Measurements from ENCODE around the gene MAPT. TPM values are rescaled to one million over a fixed set of nuclear protein-coding genes. Genes with fewer than 3 reads are reported as not detected.

The MAPT gene
- total RNA-seq, 1 donor from 2014 or later = 5.1 TPM

- no peaks in the 10 kb centered on the region for H3K36me3 ChIP-seq
- no peak for TF ChIP-seq CTCF (IDR thresholded peaks at IDR 0.05)
- no peaks in the 10 kb centered on the region for H3K4me1 ChIP-seq
- H3K4me3 ChIP-seq = no peak overlapping the region
- intact Hi-C loops (cut with DNase I) = no loop called here
- no peak overlapping the region for H3K27ac ChIP-seq
- ATAC-seq (no peak), DNase-seq (no peak)
- H3K27me3 ChIP-seq = no peaks in the 10 kb centered on the region
- H3K9me3 ChIP-seq = no peaks in the 10 kb centered on the region
Observed at GRCh38 chr17:45961206-45961605, 66.9 kb downstream of the MAPT start.

- no peaks in the 10 kb centered on the region for H3K36me3 ChIP-seq
- no peak for TF ChIP-seq CTCF (IDR thresholded peaks at IDR 0.05)
Observed at GRCh38 chr17:45962221-45962972, 68.0 kb downstream of the MAPT start.

GRCh38 chr17:45963283-45963682 lies 68.9 kb downstream of the MAPT start:
- intact Hi-C loops (cut with DNase I) = no loop called here
- H3K27ac ChIP-seq = no peak overlapping the region

More at GRCh38 chr17:45962221-45962972, 68.0 kb downstream of the MAPT start:
- Histone ChIP-seq H3K27ac (no peak overlapping the region), H3K9me3 (no peaks in the 10 kb centered on the region), H3K4me1 (no peaks in the 10 kb centered on the region), H3K27me3 (no peaks in the 10 kb centered on the region), H3K4me3 (no peak overlapping the region)
- ATAC-seq (no peak), DNase-seq (no peak)
- intact Hi-C loops (cut with DNase I) = no loop called here

GRCh38 chr17:45963889-45964288 lies 69.5 kb downstream of the MAPT start:
- H3K9me3 ChIP-seq = no peaks in the 10 kb centered on the region
- no peak for DNase-seq
- H3K27ac ChIP-seq = no peak overlapping the region
- H3K36me3 ChIP-seq = no peaks in the 10 kb centered on the region
- TF ChIP-seq CTCF (IDR thresholded peaks at IDR 0.05) = no peak
- no peak overlapping the region for H3K4me3 ChIP-seq
- no peak for ATAC-seq
- no peaks in the 10 kb centered on the region for H3K4me1 ChIP-seq
- no peaks in the 10 kb centered on the region for H3K27me3 ChIP-seq
- intact Hi-C loops (cut with DNase I) = no loop called here

More at GRCh38 chr17:45963283-45963682, 68.9 kb downstream of the MAPT start:
- H3K4me1 ChIP-seq = no peaks in the 10 kb centered on the region
- no peak for DNase-seq
- TF ChIP-seq CTCF (IDR thresholded peaks at IDR 0.05) = no peak
- H3K36me3 ChIP-seq = no peaks in the 10 kb centered on the region
- no peaks in the 10 kb centered on the region for H3K9me3 ChIP-seq
- no peak for ATAC-seq
- H3K4me3 ChIP-seq = no peak overlapping the region
- no peaks in the 10 kb centered on the region for H3K27me3 ChIP-seq

- no peaks in the 10 kb centered on the region for H3K36me3 ChIP-seq
- no peak for DNase-seq
- no peak for TF ChIP-seq CTCF (IDR thresholded peaks at IDR 0.05)
Observed at GRCh38 chr17:45964634-45965033, 70.3 kb downstream of the MAPT start.

More at GRCh38 chr17:45964634-45965033, 70.3 kb downstream of the MAPT start:
- intact Hi-C loops (cut with DNase I) = no loop called here
- H3K4me1 ChIP-seq = no peaks in the 10 kb centered on the region
- no peak overlapping the region for H3K4me3 ChIP-seq
- no peaks in the 10 kb centered on the region for H3K9me3 ChIP-seq
- H3K27me3 ChIP-seq = no peaks in the 10 kb centered on the region
- ATAC-seq = no peak
- H3K27ac ChIP-seq = no peak overlapping the region
